IMR-90 (cell line): ENCODE data around the gene GALNT5. TPM values are rescaled to one million over a fixed set of nuclear protein-coding genes. Genes with fewer than 3 reads are reported as not detected.

Experiments
- ATAC-seq: fragments of 200-7000 bp; cut with Tn5 transposase; 2 replicates; pipeline ENCODE4 v1.9.1; 2020; ENCODE audit warnings: low read depth, mild to moderate bottlenecking, moderate library complexity
- BruUV-seq: library from RNA; stranded (reverse); fragments of 400-500 nt; replicated peaks from 2 replicates; lab custom pipeline; 2021; lab: Mats Ljungman, UMichigan
- CTCF ChIA-PET: fragments of 300-600 bp; formaldehyde crosslinking; extraction: SDS; loops from one replicate; lab custom pipeline; 2021; ENCODE audit warnings: antibody characterized with exemption; lab: Yijun Ruan, JAX
- POLR2A ChIA-PET: fragments of 300-600 bp; sonication (Branson Sonifier 250); formaldehyde crosslinking; loops from one replicate; lab custom pipeline; 2022; ENCODE audit warnings: antibody characterized with exemption; ENCODE audit not compliant: unreplicated experiment; lab: Charles Lee
- DNase-seq: peaks from one replicate; pipeline ENCODE4 v3.0.0; 2013
- H2AFZ ChIP-seq: replicated peaks from 2 replicates; pipeline ENCODE3; 2013; ENCODE audit warnings: low read length, mild to moderate bottlenecking; ENCODE audit not compliant: poor library complexity
- H2AK5ac ChIP-seq: 2 replicates; pipeline ENCODE4 v1.6.1; 2013; ENCODE audit warnings: low read depth, low read length, inconsistent platforms
- H2AK9ac ChIP-seq: replicated peaks from 2 replicates; pipeline ENCODE3; 2013; ENCODE audit warnings: mild to moderate bottlenecking, low read depth, low read length, moderate library complexity; ENCODE audit not compliant: poor library complexity
- H2BK120ac ChIP-seq: 2 replicates; pipeline ENCODE4 v1.6.1; 2013; ENCODE audit warnings: low read depth, low read length, inconsistent platforms
- H2BK15ac ChIP-seq: 3 replicates; pipeline ENCODE4 v1.6.1; 2013; ENCODE audit warnings: low read depth, low read length, inconsistent platforms
- H2BK20ac ChIP-seq: 2 replicates; pipeline ENCODE4 v1.6.1; 2013; ENCODE audit warnings: low read depth, mild to moderate bottlenecking, inconsistent platforms, low read length, moderate library complexity
- H2BK5ac ChIP-seq: 2 replicates; pipeline ENCODE4 v1.6.1; 2013; ENCODE audit warnings: mild to moderate bottlenecking, low read depth, low read length, inconsistent platforms; ENCODE audit not compliant: poor library complexity, severe bottlenecking
- H3K14ac ChIP-seq: replicated peaks from 2 replicates; pipeline ENCODE4 v1.6.1; 2013; ENCODE audit warnings: low read depth, low read length, inconsistent platforms
- H3K18ac ChIP-seq: 2 replicates; pipeline ENCODE4 v1.6.1; 2013; ENCODE audit warnings: low read depth, low read length, control low read depth
- H3K23ac ChIP-seq: 2 replicates; pipeline ENCODE4 v1.6.1; 2013; ENCODE audit warnings: low read depth, low read length, inconsistent platforms
- H3K27ac ChIP-seq: 2 replicates; pipeline ENCODE4 v1.5.1; 2013; ENCODE audit warnings: mild to moderate bottlenecking, control low read depth, low read length; ENCODE audit not compliant: insufficient read depth
- H3K27me3 ChIP-seq: 2 replicates; pipeline ENCODE4 v1.6.1; 2013; ENCODE audit warnings: low read length; ENCODE audit not compliant: control insufficient read depth, insufficient read depth
- H3K36me3 ChIP-seq: 2 replicates; pipeline ENCODE4 v1.6.1; 2013; ENCODE audit warnings: low read length, mixed read lengths; ENCODE audit not compliant: control insufficient read depth, insufficient read depth
- H3K4ac ChIP-seq: 2 replicates; pipeline ENCODE4 v1.6.1; 2013; ENCODE audit warnings: low read depth, low read length, inconsistent platforms
- H3K4me1 ChIP-seq: 2 replicates; pipeline ENCODE4 v1.6.1; 2013; ENCODE audit warnings: low read length, mixed read lengths; ENCODE audit not compliant: control insufficient read depth, insufficient read depth
- H3K4me2 ChIP-seq: 2 replicates; pipeline ENCODE4 v1.6.1; 2013; ENCODE audit warnings: low read depth, mild to moderate bottlenecking, control low read depth, low read length, moderate library complexity
- H3K4me3 ChIP-seq: 2 replicates; pipeline ENCODE4 v1.5.1; 2013; ENCODE audit warnings: low read depth, mild to moderate bottlenecking, control low read depth, low read length, moderate library complexity; ENCODE audit not compliant: insufficient read depth
- H3K56ac ChIP-seq: 2 replicates; pipeline ENCODE4 v1.6.1; 2013; ENCODE audit warnings: low read length, inconsistent platforms; ENCODE audit not compliant: insufficient read depth; ENCODE audit errors: extremely low read depth
- H3K79me1 ChIP-seq, 2 experiments: 2 replicates each; pipeline ENCODE4 v1.6.1; 2013; ENCODE audit warnings: low read length in 2 of 2, inconsistent platforms in 1 of 2, low read depth in 1 of 2
- H3K9ac ChIP-seq: 2 replicates; pipeline ENCODE4 v1.6.1; 2013; ENCODE audit warnings: low read depth, low read length, control low read depth
- H3K9me1 ChIP-seq: 2 replicates; pipeline ENCODE4 v1.6.1; 2013; ENCODE audit warnings: low read length, inconsistent platforms; ENCODE audit not compliant: insufficient read depth
- H3K9me3 ChIP-seq: 2 replicates; pipeline ENCODE4 v1.6.1; 2013; ENCODE audit warnings: low read length; ENCODE audit not compliant: control insufficient read depth, insufficient read depth
- H4K20me1 ChIP-seq: 2 replicates; pipeline ENCODE4 v1.6.1; 2013; ENCODE audit warnings: low read length, inconsistent platforms; ENCODE audit not compliant: insufficient read depth
- H4K5ac ChIP-seq: 2 replicates; pipeline ENCODE4 v1.6.1; 2013; ENCODE audit warnings: mild to moderate bottlenecking, low read depth, low read length, control low read depth
- H4K8ac ChIP-seq, 2 experiments: 2 replicates each; pipeline ENCODE4 v1.6.1; 2013; ENCODE audit warnings: low read depth in 2 of 2, low read length in 2 of 2, control low read depth in 1 of 2, inconsistent platforms in 1 of 2
- H4K91ac ChIP-seq: 2 replicates; pipeline ENCODE4 v1.6.1; 2013; ENCODE audit warnings: low read depth, low read length, inconsistent platforms; ENCODE audit not compliant: insufficient read depth
- BHLHE40 ChIP-seq: fragments of 150-350 bp; IDR thresholded peaks from 2 replicates; pipeline ENCODE4 v1.6.1; 2016; ENCODE audit warnings: mild to moderate bottlenecking, low read depth, low read length
- CEBPB ChIP-seq: IDR thresholded peaks from 2 replicates; pipeline ENCODE4 v1.6.1; 2012; ENCODE audit warnings: low read depth, low read length, improper control_type of control experiment
- CHD1 ChIP-seq: IDR thresholded peaks from 2 replicates; pipeline ENCODE4 v1.6.1; 2012; ENCODE audit warnings: low read depth, low read length, improper control_type of control experiment
- CTCF ChIP-seq: conservative IDR thresholded peaks from 2 replicates; pipeline ENCODE4 v1.5.1; 2012; ENCODE audit warnings: mild to moderate bottlenecking, low read depth, low read length, improper control_type of control experiment
- ELK1 ChIP-seq: fragments of 150-350 bp; IDR thresholded peaks from 2 replicates; pipeline ENCODE4 v1.6.1; 2016; ENCODE audit warnings: low read depth, mild to moderate bottlenecking, low read length, moderate library complexity, borderline replicate concordance
- FOS ChIP-seq: fragments of 150-350 bp; IDR thresholded peaks from 2 replicates; pipeline ENCODE4 v1.6.1; 2016; ENCODE audit warnings: low read depth, low read length
- MAFK ChIP-seq: IDR thresholded peaks from 2 replicates; pipeline ENCODE4 v1.6.1; 2012; ENCODE audit warnings: low read depth, low read length, improper control_type of control experiment
- MAZ ChIP-seq: IDR thresholded peaks from 2 replicates; pipeline ENCODE4 v1.6.1; 2012; ENCODE audit warnings: low read depth, mild to moderate bottlenecking, low read length, improper control_type of control experiment, moderate library complexity, borderline replicate concordance
- MXI1 ChIP-seq: IDR thresholded peaks from 2 replicates; pipeline ENCODE4 v1.6.1; 2012; ENCODE audit warnings: low read depth, mild to moderate bottlenecking, low read length, moderate library complexity, borderline replicate concordance
- NFE2L2 ChIP-seq: fragments of 150-350 bp; IDR thresholded peaks from 2 replicates; pipeline ENCODE4 v1.6.1; 2016; ENCODE audit warnings: low read depth, mild to moderate bottlenecking, low read length
- POLR2A ChIP-seq: IDR thresholded peaks from 2 replicates; pipeline ENCODE4 v1.6.1; 2012; ENCODE audit warnings: mild to moderate bottlenecking, low read depth, low read length
- RAD21 ChIP-seq: IDR thresholded peaks from 2 replicates; pipeline ENCODE4 v1.6.1; 2012; ENCODE audit warnings: low read length, improper control_type of control experiment
- RCOR1 ChIP-seq: IDR thresholded peaks from 2 replicates; pipeline ENCODE4 v1.6.1; 2012; ENCODE audit warnings: mild to moderate bottlenecking, low read length, improper control_type of control experiment; ENCODE audit not compliant: insufficient replicate concordance
- RFX5 ChIP-seq: IDR thresholded peaks from 2 replicates; pipeline ENCODE4 v1.8.0; 2012; ENCODE audit warnings: low read depth, mild to moderate bottlenecking, low read length, moderate library complexity
- SMC3 ChIP-seq: fragments of 150-350 bp; IDR thresholded peaks from 2 replicates; pipeline ENCODE4 v1.6.1; 2016; ENCODE audit warnings: low read depth, mild to moderate bottlenecking, antibody characterized with exemption, low read length, moderate library complexity
- USF2 ChIP-seq: fragments of 150-350 bp; IDR thresholded peaks from 2 replicates; pipeline ENCODE4 v1.6.1; 2017; ENCODE audit warnings: mild to moderate bottlenecking, antibody characterized with exemption, low read length, low read depth
- WGBS, 2 experiments: methylation state at CpG; one replicate each; pipeline versions ENCODE4 v1.1.5 to v1.1.7; 2013; ENCODE audit warnings: missing lambda C conversion rate in 2 of 2; ENCODE audit not compliant: insufficient read length in 1 of 2; ENCODE audit errors: extremely low coverage in 2 of 2; 5-methylcytosine and 5-hydroxymethylcytosine counted together
- dilution Hi-C: fragments of 300-500 bp; cut with HindIII; formaldehyde crosslinking; loops from one replicate; pipeline ENCODE4 v1.14.3; 2018; ENCODE audit warnings: low sequenced_read_pairs; ENCODE audit not compliant: unreplicated experiment
- in situ Hi-C: fragments of 300-500 bp; cut with MboI; formaldehyde crosslinking; loops from 3 replicates; pipeline ENCODE4 v1.14.3; 2019; ENCODE audit warnings: low sequenced_read_pairs, inconsistent platforms, mixed read lengths
- intact Hi-C: fragments of 100-400 bp; cut with micrococcal nuclease; formaldehyde crosslinking; loops from 2 replicates; pipeline ENCODE4 v1.10.0; 2022
- polyA plus RNA-seq, 3 experiments: library from polyadenylated mRNA; depleted of rRNA; stranded (reverse); fragments of >200 nt; gene quantifications; 2 replicates each; pipeline ENCODE4 v1.2.3, GENCODE V29; 2012; ENCODE audit warnings: low replicate concordance in 1 of 3
- total RNA-seq: library from RNA; depleted of rRNA; stranded (reverse); fragments of >200 nt; gene quantifications from 2 replicates; pipeline ENCODE4 v1.2.3, GENCODE V29; 2012

Gene GALNT5
- total and polyA plus RNA-seq, 2 of the 4 experiments (the other 2 are of a cell fraction): 36.3 to 63.3 TPM

- no peak for TF ChIP-seq CTCF
- TF ChIP-seq NFE2L2: no peak
- no peak for TF ChIP-seq FOS
- no peak for TF ChIP-seq RFX5
- TF ChIP-seq USF2: no peak
- no peak for TF ChIP-seq POLR2A
- no peak for TF ChIP-seq SMC3
- TF ChIP-seq MAZ: no peak
- TF ChIP-seq MXI1: no peak
- no peak for TF ChIP-seq CHD1
- TF ChIP-seq ELK1: no peak
- no peak for TF ChIP-seq RCOR1
- no peak for TF ChIP-seq MAFK
- no peak for TF ChIP-seq RAD21
- TF ChIP-seq BHLHE40: no peak
- no peak for TF ChIP-seq CEBPB
- no peaks in the 10 kb centered on the region for H4K20me1 ChIP-seq
- H3K18ac ChIP-seq: no peak overlapping the region
- H3K27ac ChIP-seq: no peak overlapping the region
- ChIA-PET POLR2A (no interaction called here), CTCF (no interaction called here)
- peaks cover 3% of the 10 kb centered on the region; the same call in 1 of the 2 replicates for H3K4me1 ChIP-seq
- H3K23ac ChIP-seq: no peak overlapping the region
- ATAC-seq: no peak
- no TSS peak for BruUV-seq
- no peak overlapping the region for H3K4me3 ChIP-seq
- H2BK120ac ChIP-seq: no peak overlapping the region
- H3K27me3 ChIP-seq: no peaks in the 10 kb centered on the region
- dilution Hi-C loops (no loop called here), in situ Hi-C loops (no loop called here), intact Hi-C loops (no loop called here)
- H4K8ac ChIP-seq: no peak overlapping the region
- H3K9ac ChIP-seq: no peak overlapping the region
- 0 out of 2 replicates have a peak, but pooled peaks cover 3% of the 10 kb centered on the region for H3K9me1 ChIP-seq
- H4K91ac ChIP-seq: no peak overlapping the region
- H3K14ac ChIP-seq: no peak overlapping the region
- no peak overlapping the region for H2BK5ac ChIP-seq
- no peak overlapping the region for H4K5ac ChIP-seq
- no peak overlapping the region for H2AK9ac ChIP-seq
- peaks cover 12% of the 10 kb centered on the region for H3K36me3 ChIP-seq
- 20% methylated on average over 1 of the region's 1 CpG; no CpG with 5 or more reads in 1 of the 2 experiments for WGBS, 2 experiments
- DNase-seq: no peak
- H3K9me3 ChIP-seq: no peaks in the 10 kb centered on the region
- H2AFZ ChIP-seq: no peak overlapping the region
- H3K79me1 ChIP-seq: no peaks in the 10 kb centered on the region
- no peak overlapping the region for H2AK5ac ChIP-seq
- no peak overlapping the region for H3K4ac ChIP-seq
- H3K4me2 ChIP-seq: no peak overlapping the region
- H2BK20ac ChIP-seq: no peak overlapping the region
- no peak overlapping the region for H2BK15ac ChIP-seq
- H3K56ac ChIP-seq: no peak overlapping the region
Observed at GRCh38 chr2:157296490-157296889, 39.0 kb downstream of the GALNT5 start.
